Esophagus squamous epithelium (tissue), 4 donors: ENCODE data around the gene CFC1.
"Not testable (repeated sequence)": the region's sequence is repeated elsewhere in the genome, so short reads cannot be mapped to it uniquely, and the experiment has no call there.

ENCODE experiments used
- CTCF ChIP-seq, 6 experiments: fragments of 450-650 bp in 4 of 6; fragments of 200-600 bp in 2 of 6; sonication (generic) in 2 of 6; IDR thresholded peaks; one replicate each; pipeline ENCODE4 v1.5.1; 2016 to 2019; ENCODE audit warnings: antibody characterized with exemption in 6 of 6, mild to moderate bottlenecking in 4 of 6, moderate library complexity in 4 of 6
- POLR2A ChIP-seq, 4 donors: fragments of 450-650 bp; IDR thresholded peaks; one replicate each; pipeline ENCODE4 v1.6.1; 2017; ENCODE audit warnings: antibody characterized with exemption in 4 of 4, mild to moderate bottlenecking in 4 of 4, moderate library complexity in 3 of 4

DNA sequence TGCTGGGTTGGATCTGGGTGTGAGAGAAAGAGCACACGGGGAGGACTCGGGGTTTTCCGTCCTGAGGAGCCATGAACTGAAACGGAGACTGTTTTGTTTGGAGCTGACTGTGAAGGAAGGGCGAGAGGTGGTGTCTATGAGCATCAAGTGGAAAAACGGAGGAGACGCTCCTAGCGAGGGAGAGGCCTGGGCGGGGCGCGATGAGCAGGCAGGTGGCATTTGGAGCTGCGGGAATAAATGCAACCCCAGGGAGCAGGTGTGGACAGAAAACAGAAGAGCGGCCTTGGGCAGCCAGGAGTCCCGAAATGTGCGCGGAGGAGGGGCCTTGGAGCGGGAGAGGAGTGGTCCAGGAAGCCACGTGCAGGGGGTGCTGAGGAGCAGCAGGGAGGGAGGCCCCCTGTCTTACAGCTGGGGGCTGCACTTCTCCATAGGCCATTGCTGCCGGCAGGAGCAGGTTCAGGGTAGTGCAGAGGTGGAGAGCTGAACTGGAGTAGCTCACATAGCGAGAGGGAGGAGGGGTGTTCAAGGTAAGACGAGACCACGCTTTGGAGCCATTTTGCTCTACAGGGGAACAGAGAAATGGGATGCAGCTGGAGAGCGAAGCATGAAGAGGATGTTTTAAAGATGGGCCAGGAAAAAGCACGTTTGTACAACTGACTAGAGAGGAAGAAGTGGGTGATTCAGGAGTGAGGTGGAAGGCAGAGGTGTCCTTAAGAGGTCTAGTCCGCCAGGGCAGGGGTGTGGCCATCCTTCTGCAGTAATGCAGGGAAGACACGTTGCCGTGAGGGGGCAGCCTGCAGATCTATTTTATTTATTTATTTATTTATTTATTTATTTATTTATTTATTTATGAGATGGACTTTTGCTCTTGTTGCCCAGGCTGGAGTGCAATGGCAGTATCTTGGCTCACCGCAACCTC is 9.9 kb upstream of the CFC1 start:
- not testable (repeated sequence) for TF ChIP-seq CTCF, POLR2A (IDR thresholded peaks at IDR 0.05)
